ENCODE results near the gene KIAA1958.

Gene KIAA1958

DNA sequence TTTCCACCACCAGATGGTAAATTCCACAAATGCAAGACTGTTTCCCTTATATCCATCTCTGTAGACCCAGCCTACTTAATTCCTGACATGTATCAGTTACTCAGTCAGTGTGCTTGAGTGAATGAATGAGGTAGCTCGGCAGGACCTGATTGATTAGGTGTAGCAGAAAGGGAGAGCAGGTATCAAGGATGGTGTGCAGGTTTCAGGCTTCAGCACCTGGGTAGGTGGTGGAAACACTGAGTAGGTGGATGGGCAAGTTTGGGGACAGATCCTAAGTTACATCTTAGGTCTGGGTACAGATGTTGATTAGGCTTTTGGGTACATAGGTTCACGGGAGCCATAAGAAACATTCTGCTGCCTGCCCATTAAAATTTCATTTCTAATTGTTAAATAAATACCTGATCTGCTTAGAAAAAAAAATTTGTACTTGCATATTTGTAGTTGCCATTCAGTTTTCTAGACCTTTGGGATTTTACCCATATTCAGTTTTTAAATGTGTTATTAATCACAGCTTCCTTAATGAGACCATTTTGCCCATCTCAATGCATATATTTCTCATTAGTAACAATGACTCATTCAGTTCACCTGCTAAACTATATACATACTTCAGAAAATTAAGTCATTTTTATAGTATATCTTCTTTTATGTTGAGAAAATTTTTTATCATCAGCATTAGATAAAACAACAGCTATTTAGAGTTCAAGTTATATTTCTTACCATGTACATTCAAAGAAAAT is 119.5 kb downstream of the KIAA1958 start:
- TF ChIP-seq, protein P1, sequence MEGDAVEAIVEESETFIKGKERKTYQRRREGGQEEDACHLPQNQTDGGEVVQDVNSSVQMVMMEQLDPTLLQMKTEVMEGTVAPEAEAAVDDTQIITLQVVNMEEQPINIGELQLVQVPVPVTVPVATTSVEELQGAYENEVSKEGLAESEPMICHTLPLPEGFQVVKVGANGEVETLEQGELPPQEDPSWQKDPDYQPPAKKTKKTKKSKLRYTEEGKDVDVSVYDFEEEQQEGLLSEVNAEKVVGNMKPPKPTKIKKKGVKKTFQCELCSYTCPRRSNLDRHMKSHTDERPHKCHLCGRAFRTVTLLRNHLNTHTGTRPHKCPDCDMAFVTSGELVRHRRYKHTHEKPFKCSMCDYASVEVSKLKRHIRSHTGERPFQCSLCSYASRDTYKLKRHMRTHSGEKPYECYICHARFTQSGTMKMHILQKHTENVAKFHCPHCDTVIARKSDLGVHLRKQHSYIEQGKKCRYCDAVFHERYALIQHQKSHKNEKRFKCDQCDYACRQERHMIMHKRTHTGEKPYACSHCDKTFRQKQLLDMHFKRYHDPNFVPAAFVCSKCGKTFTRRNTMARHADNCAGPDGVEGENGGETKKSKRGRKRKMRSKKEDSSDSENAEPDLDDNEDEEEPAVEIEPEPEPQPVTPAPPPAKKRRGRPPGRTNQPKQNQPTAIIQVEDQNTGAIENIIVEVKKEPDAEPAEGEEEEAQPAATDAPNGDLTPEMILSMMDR (IDR thresholded peaks at IDR 0.05; ENCODE audit: low read depth, low read length) = no peak
- no peak for DNase-seq (ENCODE audit: low read depth in 2 of 2)
- no peak overlapping the region for H3K4me3 ChIP-seq (replicated peaks in 1 of 2; ENCODE audit: low read depth in 2 of 2, low read length in 2 of 2)

DNA sequence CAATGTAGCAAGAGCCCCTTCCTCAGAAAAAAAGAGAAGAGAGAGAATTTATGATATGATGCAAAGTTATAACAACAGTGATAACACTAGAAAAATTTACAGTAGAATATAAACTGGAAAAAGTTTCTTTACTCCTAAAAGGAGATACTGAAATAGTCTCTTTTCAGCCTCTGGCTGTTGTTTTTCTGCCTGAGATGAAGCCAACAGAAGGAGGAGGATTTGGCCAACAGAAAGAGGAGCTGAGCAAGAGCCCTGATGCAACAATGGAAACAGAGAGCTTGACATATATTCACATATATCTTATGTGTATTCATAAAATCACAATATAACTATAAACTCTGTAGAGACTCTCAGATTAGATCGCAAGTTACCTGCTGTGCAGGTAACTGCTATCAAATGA is 122.2 kb downstream of the KIAA1958 start:
- no peak for DNase-seq (ENCODE audit: low read depth in 2 of 2)
- TF ChIP-seq, protein P1 (IDR thresholded peaks at IDR 0.05; ENCODE audit: low read depth, low read length) = no peak
- H3K4me3 ChIP-seq (replicated peaks in 1 of 2; ENCODE audit: low read depth in 2 of 2, low read length in 2 of 2) = no peak overlapping the region

DNA sequence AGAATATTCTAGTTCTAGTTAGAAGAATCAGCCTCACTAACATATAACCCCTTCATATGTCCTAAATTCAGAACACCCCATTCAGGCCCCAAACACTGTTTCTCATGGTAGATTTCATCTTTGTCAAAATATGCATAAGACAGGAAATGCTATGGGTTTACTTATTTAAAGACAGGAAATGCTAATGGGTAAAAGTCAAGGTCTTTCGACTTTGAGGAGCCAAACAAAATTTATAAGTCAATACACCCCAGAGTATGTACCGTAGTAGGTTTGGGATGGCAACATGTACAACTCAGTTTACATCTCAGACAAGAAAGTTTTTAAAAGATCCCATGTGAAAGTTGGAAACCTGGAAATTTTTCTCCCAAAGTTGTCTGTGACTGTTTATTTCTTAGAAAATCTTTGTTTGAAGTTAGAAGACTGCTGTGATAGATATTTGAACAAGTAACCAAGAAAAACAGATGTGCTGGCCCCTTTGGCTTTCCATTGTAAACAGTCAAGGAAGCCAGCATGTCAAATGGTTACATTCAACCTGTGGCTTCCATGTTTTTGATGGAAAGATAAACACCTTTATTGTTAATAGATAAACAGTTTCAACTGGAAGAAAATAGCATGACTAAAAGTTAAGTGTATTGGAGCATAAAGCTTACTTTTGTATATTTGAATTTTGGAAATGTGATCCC is 129.1 kb downstream of the KIAA1958 start:
- TF ChIP-seq, protein P1 (IDR thresholded peaks at IDR 0.05; ENCODE audit: low read depth, low read length) = no peak
- DNase-seq (ENCODE audit: low read depth in 2 of 2) = no peak
- H3K4me3 ChIP-seq (replicated peaks in 1 of 2; ENCODE audit: low read depth in 2 of 2, low read length in 2 of 2) = no peak overlapping the region

DNA sequence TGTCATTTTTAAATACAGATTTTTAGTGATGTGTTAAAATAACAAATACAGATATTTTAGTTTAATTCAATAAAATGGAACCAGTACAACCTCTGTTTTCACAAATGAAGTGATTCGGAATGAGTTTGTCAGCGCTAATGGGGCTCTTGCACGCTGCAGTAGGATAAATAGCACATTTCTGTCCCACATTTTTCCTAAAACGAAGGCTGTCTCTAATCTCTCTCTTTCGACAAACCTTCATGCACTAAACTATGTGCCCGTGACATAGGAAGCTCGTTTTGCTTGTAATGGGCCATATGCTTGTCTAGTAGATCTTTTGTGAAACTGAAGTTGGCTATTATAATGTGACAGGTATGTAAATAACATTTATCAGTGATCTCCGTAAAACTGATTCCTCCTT is 130.7 kb downstream of the KIAA1958 start:
- no peak for DNase-seq (ENCODE audit: low read depth in 2 of 2)
- no peak overlapping the region for H3K4me3 ChIP-seq (replicated peaks in 1 of 2; ENCODE audit: low read depth in 2 of 2, low read length in 2 of 2)
- TF ChIP-seq, protein P1 (IDR thresholded peaks at IDR 0.05; ENCODE audit: low read depth, low read length) = no peak

DNA sequence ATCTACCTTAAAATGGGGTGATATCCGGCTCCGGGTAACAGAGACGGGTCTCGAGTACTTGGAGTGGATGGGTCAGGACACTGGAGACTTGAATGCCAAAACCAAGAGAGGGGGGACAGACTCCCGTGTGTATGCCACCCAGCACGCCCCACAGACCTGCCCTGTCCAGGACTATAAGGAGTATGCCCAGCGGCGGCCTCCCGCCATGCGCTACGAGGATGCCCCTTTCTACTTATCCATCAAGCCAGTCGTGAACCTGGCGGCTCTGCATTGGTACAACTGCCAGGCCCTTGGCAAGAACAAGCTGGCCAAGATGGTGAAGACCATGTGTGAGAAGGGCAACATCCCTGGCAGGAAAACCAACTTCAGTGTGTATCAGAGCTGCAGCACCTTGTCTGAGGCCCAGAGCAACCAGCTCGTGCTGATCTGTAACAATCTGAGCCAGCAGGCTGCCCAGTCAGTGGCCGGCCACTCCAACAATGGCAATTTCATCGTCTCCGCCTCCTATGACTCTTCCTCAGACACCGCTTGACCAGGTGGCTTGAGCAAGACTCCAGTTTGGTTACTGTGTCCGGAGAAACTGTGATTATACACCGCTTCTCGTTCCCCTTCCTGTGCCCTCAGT is 131.9 kb downstream of the KIAA1958 start:
- H3K4me3 ChIP-seq (replicated peaks in 1 of 2; ENCODE audit: low read depth in 2 of 2, low read length in 2 of 2) = no peak overlapping the region
- TF ChIP-seq, protein P1 (IDR thresholded peaks at IDR 0.05; ENCODE audit: low read depth, low read length) = no peak
- DNase-seq (ENCODE audit: low read depth in 2 of 2) = no peak

DNA sequence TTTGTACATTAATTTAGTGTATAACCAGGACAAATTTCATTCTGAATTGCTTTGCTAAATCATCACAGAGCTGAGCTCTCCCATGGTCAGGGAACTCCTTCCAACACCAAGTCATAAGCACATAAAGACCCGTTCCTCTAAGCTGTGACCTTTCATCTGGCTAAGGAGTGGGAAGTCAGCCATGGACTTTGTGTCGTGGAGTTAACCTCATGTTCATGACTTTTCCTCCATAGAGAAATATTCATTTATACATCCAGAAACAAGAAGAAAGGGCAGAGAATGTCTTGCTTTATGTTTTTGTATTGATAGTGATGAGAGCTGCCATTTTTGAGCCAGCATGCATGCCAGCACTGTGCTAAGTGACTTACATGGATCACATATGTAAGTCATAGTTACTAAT is 133.8 kb downstream of the KIAA1958 start:
- TF ChIP-seq, protein P1 (IDR thresholded peaks at IDR 0.05; ENCODE audit: low read depth, low read length) = no peak
- no peak for DNase-seq (ENCODE audit: low read depth in 2 of 2)
- no peak overlapping the region for H3K4me3 ChIP-seq (replicated peaks in 1 of 2; ENCODE audit: low read depth in 2 of 2, low read length in 2 of 2)
